Measurements from ENCODE around the gene LRRC58. TPM values are rescaled to one million over a fixed set of nuclear protein-coding genes. Genes with fewer than 3 reads are reported as not detected.

LRRC58 gene
- total and polyA plus RNA-seq, 2 of the 8 experiments (the other 6 are each of a cell fraction or from before 2014, with no cell fraction given) = 4.3 to 15.4 TPM

GRCh38 chr3:120281261-120281660 is 67.9 kb downstream of the LRRC58 start (continued):
- no peak for TF ChIP-seq CHD7 (IDR thresholded peaks at IDR 0.05; ENCODE audit: insufficient replicate concordance, low read length)
- no peak for TF ChIP-seq TEAD4 (IDR thresholded peaks at IDR 0.05; ENCODE audit: low read depth, low read length)
- TF ChIP-seq CBX5 (IDR thresholded peaks at IDR 0.05; ENCODE audit: low read depth, low read length) = no peak
- no peak for TF ChIP-seq RNF2 (IDR thresholded peaks at IDR 0.05; ENCODE audit: borderline replicate concordance, low read depth, low read length, missing control alignments, poor library complexity, severe bottlenecking)
- TF ChIP-seq CTCF (IDR thresholded peaks at IDR 0.05; ENCODE audit: control extremely low read depth in 1 of 3, insufficient read depth in 1 of 3, low read depth in 1 of 3, low read length in 3 of 3) = no peak
- TF ChIP-seq ATF3 (IDR thresholded peaks at IDR 0.05; ENCODE audit: insufficient read depth, low read depth, low read length) = no peak
- TF ChIP-seq SRF (IDR thresholded peaks at IDR 0.05; ENCODE audit: low read depth, low read length) = no peak
- no peak for TF ChIP-seq CHD2 (IDR thresholded peaks at IDR 0.05; ENCODE audit: low read length)

All from H1 (cell line).